Neutrophil (primary cell): Measurements from ENCODE around the gene P2RY2.
A peak's percentile ranks its signal among the peaks of the same experiment; 100 is the strongest.

ENCODE experiments used
- H3K27ac ChIP-seq: fragments of 200-600 bp; sonication (generic); 2 replicates; pipeline ENCODE4 v1.5.1; 2016; ENCODE audit warnings: mild to moderate bottlenecking, moderate library complexity
- H3K27me3 ChIP-seq: fragments of 200-600 bp; sonication (generic); 2 replicates; pipeline ENCODE4 v1.6.0; 2016; ENCODE audit warnings: mild to moderate bottlenecking
- H3K36me3 ChIP-seq: fragments of 200-600 bp; sonication (generic); 2 replicates; pipeline ENCODE4 v1.5.1; 2017
- H3K4me1 ChIP-seq, 2 experiments: fragments of 200-600 bp in 1 of 2; sonication (generic) in 1 of 2; 1 replicate in 1 of 2; 2 replicates in 1 of 2; pipeline versions ENCODE4 v1.5.1 to v1.6.1; 2013 to 2016; ENCODE audit warnings: low read depth in 1 of 2, low read length in 1 of 2, mild to moderate bottlenecking in 1 of 2, moderate library complexity in 1 of 2; ENCODE audit not compliant: control insufficient read depth in 1 of 2, insufficient read depth in 1 of 2
- H3K4me3 ChIP-seq, 2 experiments: fragments of 200-600 bp in 1 of 2; sonication (generic) in 1 of 2; 1 replicate in 1 of 2; 2 replicates in 1 of 2; pipeline ENCODE4 v1.5.1; 2013 to 2016; ENCODE audit warnings: low read depth in 1 of 2, low read length in 1 of 2, mild to moderate bottlenecking in 1 of 2, moderate library complexity in 1 of 2
- H3K9me3 ChIP-seq: fragments of 200-600 bp; sonication (generic); 2 replicates; pipeline ENCODE4 v1.5.1; 2016
- TF ChIP-seq, protein P1 (sequence below): fragments of 200-600 bp; sonication (generic); IDR thresholded peaks from 2 replicates; pipeline ENCODE4 v1.5.1; 2016; ENCODE audit warnings: antibody characterized with exemption

The P2RY2 gene

DNA sequence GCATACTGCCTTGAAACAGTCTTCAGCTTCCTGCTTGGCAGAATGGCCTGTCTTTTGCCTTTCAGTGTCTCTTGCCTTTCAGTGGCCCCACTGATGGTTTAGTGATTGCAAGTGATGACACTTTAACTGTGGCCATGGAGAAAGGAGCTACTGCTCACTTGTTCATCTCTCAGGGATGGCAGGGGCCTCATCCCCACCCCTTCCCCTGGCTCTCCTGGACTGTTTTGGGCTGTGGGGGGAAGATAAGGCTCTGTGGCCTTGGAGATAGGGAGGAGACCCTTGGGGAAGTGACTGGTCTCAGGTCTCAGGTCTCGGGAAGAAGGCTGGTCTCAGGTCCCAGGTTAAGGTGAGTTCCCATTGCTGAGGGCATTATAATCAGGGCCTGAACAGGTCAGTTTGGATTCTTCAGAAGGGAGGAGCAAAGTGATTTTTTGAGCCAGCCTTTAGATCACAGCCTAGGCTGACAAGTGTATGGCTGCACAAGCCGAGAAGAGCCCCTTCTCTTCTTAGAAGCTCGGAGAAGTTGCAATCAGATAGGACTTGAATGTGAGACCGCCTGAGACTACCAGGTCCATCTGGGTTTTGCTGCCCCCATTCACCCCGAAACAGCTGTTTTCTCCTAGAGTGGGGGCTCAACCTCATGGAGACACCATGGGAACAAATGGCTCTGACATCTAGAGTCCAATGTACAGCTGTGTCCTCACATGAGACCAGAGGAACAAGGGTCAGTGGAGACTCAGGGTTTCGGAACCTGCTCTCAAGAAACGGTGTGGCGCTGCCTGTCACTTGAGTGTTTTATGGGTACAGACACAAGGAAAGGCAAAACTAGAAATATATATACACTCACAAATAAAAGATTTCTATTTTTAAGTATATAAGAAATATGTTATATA, 15.9 kb upstream of the P2RY2 start:
- H3K4me3 ChIP-seq = no peak overlapping the region
- peaks cover 74% of the 10 kb centered on the region in 2 experiments for H3K4me1 ChIP-seq
- no peaks in the 10 kb centered on the region for H3K27me3 ChIP-seq
- H3K36me3 ChIP-seq = no peaks in the 10 kb centered on the region
- peak overlapping the region; percentile 62 for H3K27ac ChIP-seq
- H3K9me3 ChIP-seq = no peaks in the 10 kb centered on the region
- TF ChIP-seq, protein P1, sequence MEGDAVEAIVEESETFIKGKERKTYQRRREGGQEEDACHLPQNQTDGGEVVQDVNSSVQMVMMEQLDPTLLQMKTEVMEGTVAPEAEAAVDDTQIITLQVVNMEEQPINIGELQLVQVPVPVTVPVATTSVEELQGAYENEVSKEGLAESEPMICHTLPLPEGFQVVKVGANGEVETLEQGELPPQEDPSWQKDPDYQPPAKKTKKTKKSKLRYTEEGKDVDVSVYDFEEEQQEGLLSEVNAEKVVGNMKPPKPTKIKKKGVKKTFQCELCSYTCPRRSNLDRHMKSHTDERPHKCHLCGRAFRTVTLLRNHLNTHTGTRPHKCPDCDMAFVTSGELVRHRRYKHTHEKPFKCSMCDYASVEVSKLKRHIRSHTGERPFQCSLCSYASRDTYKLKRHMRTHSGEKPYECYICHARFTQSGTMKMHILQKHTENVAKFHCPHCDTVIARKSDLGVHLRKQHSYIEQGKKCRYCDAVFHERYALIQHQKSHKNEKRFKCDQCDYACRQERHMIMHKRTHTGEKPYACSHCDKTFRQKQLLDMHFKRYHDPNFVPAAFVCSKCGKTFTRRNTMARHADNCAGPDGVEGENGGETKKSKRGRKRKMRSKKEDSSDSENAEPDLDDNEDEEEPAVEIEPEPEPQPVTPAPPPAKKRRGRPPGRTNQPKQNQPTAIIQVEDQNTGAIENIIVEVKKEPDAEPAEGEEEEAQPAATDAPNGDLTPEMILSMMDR = no peak

DNA sequence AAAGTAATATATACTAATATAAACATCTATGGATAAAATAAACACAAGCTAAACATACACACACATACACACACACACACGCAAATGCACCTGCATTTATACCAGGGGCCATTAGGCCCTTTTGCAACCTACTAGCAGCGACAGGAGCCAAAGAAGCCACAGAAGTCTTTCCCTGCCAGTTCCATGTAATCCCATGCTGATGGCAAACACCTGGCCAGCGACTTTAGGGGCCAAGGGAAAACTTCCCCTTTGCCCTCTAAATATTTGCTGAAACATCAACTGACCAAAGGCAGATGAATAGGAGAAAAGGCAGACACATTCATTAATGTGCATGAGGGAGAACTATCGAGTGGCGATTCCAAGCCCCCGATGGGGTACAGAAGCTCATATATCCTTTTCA, 14.8 kb upstream of the P2RY2 start:
- H3K36me3 ChIP-seq = no peaks in the 10 kb centered on the region
- H3K27ac ChIP-seq = peak overlapping the region; percentile 93
- H3K27me3 ChIP-seq = no peaks in the 10 kb centered on the region
- TF ChIP-seq, protein P1 = no peak
- no peaks in the 10 kb centered on the region for H3K9me3 ChIP-seq
- H3K4me3 ChIP-seq = no peak overlapping the region
- peaks cover 80 to 81% of the 10 kb centered on the region in 2 experiments for H3K4me1 ChIP-seq

DNA sequence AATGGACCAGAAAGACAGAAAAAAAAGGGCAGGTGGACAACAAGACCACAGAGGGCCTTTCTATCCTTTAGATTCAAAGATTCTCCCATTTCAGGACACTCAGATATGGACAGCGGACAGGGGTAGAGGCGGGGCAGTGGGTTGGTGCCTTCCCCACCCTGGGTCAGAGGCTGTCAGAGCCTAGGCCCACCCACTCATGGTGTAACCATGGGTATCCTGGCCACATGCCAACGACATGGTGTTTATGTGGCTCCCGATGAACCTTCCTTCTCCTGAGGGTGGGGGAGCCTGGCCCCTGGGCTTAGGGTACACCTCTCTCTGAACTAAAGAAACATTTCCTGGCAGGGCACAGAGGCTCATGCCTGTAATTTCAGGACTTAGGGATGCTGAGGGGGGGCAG, 14.3 kb upstream of the P2RY2 start:
- no peaks in the 10 kb centered on the region for H3K27me3 ChIP-seq
- no peaks in the 10 kb centered on the region for H3K36me3 ChIP-seq
- peaks cover 80 to 81% of the 10 kb centered on the region in 2 experiments for H3K4me1 ChIP-seq
- peak overlapping the region in 1 of 2 experiments; percentile 51 for H3K4me3 ChIP-seq
- H3K9me3 ChIP-seq = no peaks in the 10 kb centered on the region
- TF ChIP-seq, protein P1 = no peak
- H3K27ac ChIP-seq = peak overlapping the region; percentile 93

DNA sequence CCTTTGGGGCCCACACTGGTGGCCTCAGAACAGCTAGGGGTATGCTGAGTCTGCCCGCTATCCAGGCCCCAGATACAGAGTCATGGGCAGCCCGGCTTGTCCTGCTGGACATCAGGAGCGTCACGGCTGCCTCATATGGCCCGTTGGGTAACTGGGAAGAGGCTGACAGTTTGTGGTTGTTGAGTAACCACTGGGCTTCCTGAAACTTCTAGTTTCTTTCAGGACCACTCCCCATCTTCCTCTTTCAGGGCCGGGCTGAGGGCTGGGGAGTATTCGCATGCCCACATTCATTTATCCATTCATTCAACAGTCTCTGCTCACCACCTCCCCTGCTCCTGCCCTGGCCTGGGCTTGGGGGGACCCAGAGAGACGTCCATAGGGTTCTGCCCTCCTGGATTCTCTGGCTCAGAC, 13.4 kb upstream of the P2RY2 start:
- peaks cover 79 to 80% of the 10 kb centered on the region in 2 experiments for H3K4me1 ChIP-seq

DNA sequence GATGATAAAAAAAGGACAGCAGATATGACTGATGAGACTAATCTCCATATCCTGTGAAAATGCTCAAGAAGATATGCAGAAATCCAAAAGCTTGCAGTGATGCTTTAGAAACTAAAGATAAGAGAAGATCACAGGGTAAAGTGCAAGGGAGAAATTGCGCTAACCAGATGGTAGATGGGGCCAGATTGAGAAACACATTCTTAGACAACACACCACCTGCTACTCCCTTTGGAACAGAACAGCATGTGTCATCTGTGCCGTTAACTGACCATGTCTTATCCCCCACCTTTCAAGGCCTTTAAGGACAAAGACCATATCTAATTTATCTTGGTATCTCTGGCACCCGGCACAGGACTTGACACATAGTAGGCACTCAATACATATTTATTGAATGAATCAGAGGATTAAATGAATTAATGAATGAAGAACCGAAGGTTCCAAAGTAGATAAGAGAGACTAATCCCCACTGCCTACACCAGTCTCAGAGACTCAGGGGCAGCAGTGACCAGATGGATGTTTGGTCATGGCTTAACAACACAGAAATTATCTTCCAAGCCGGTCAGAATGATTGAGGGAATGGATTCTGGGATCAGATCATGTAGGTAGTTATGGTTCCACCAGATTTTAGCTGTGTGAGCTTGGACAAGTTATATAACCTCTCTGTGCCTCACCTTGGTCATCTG, 12.3 kb upstream of the P2RY2 start:
- Histone ChIP-seq H3K9me3 (no peaks in the 10 kb centered on the region), H3K36me3 (no peaks in the 10 kb centered on the region)
- TF ChIP-seq, protein P1 = no peak

More for the DNA sequence above, 13.4 kb upstream of the P2RY2 start:
- Histone ChIP-seq H3K27me3 (no peaks in the 10 kb centered on the region), H3K36me3 (no peaks in the 10 kb centered on the region), H3K9me3 (no peaks in the 10 kb centered on the region), H3K4me3 (peak overlapping the region; percentile 18 to 51), H3K27ac (peak overlapping the region; percentile 93)
- TF ChIP-seq, protein P1 = peak; percentile 39

More for the DNA sequence above, 12.3 kb upstream of the P2RY2 start:
- Histone ChIP-seq H3K4me1 (peaks cover 68 to 72% of the 10 kb centered on the region in 2 experiments), H3K27me3 (no peaks in the 10 kb centered on the region), H3K27ac (peak overlapping the region; percentile 93), H3K4me3 (peak overlapping the region in 1 of 2 experiments; percentile 51)
